Kidney epithelial cell (primary cell): ENCODE measurements around the gene MSMO1. TPM values are rescaled to one million over a fixed set of nuclear protein-coding genes. Genes with fewer than 3 reads are reported as not detected.

ENCODE experiments used
- DNase-seq: peaks from one replicate; pipeline ENCODE4 v3.0.0-alpha.2; 2010; ENCODE audit warnings: low read depth
- H3K27me3 ChIP-seq: 2 replicates; pipeline ENCODE4 v1.6.0; 2011; ENCODE audit warnings: low read length; ENCODE audit not compliant: control insufficient read depth, insufficient read depth
- H3K36me3 ChIP-seq: 2 replicates; pipeline ENCODE4 v1.5.1; 2011; ENCODE audit warnings: low read length; ENCODE audit not compliant: control insufficient read depth, insufficient read depth
- H3K4me3 ChIP-seq: 2 replicates; pipeline ENCODE4 v1.5.1; 2011; ENCODE audit warnings: low read depth, mild to moderate bottlenecking, control low read depth, low read length
- CTCF ChIP-seq: IDR thresholded peaks from 2 replicates; pipeline ENCODE4 v1.5.1; 2011; ENCODE audit warnings: mild to moderate bottlenecking, moderate library complexity, low read length, control low read depth, inconsistent platforms; ENCODE audit not compliant: insufficient read depth, poor library complexity, severe bottlenecking
- total RNA-seq: library from RNA; depleted of rRNA; stranded (reverse); fragments of >200 nt; gene quantifications from 2 replicates; pipeline ENCODE4 v1.2.3, GENCODE V29; 2015

The MSMO1 gene
- total RNA-seq, 1 donor from 2014 or later = 228 TPM

- Histone ChIP-seq H3K4me3 (no peak overlapping the region), H3K36me3 (no peaks in the 10 kb centered on the region), H3K27me3 (no peaks in the 10 kb centered on the region)
- no peak for TF ChIP-seq CTCF
- no peak for DNase-seq
Measured at GRCh38 chr4:165383591-165384073, 56.2 kb downstream of the MSMO1 start.

- DNase-seq = no peak
- no peaks in the 10 kb centered on the region for H3K27me3 ChIP-seq
- H3K4me3 ChIP-seq = no peak overlapping the region
- no peak for TF ChIP-seq CTCF
- H3K36me3 ChIP-seq = no peaks in the 10 kb centered on the region
Measured at GRCh38 chr4:165384186-165384585, 56.7 kb downstream of the MSMO1 start.

- Histone ChIP-seq H3K4me3 (no peak overlapping the region), H3K27me3 (no peaks in the 10 kb centered on the region), H3K36me3 (no peaks in the 10 kb centered on the region)
- DNase-seq = no peak
- no peak for TF ChIP-seq CTCF
Measured at GRCh38 chr4:165384598-165384997, 57.1 kb downstream of the MSMO1 start.

- no peaks in the 10 kb centered on the region for H3K36me3 ChIP-seq
- no peak for TF ChIP-seq CTCF
- no peaks in the 10 kb centered on the region for H3K27me3 ChIP-seq
- no peak overlapping the region for H3K4me3 ChIP-seq
- DNase-seq = no peak
Measured at GRCh38 chr4:165385126-165385525, 57.7 kb downstream of the MSMO1 start.

- Histone ChIP-seq H3K27me3 (no peaks in the 10 kb centered on the region), H3K4me3 (no peak overlapping the region), H3K36me3 (no peaks in the 10 kb centered on the region)
- no peak for DNase-seq
- no peak for TF ChIP-seq CTCF
Measured at GRCh38 chr4:165386328-165386727, 58.9 kb downstream of the MSMO1 start.

GRCh38 chr4:165388756-165389155 is 61.3 kb downstream of the MSMO1 start:
- no peak for TF ChIP-seq CTCF
- Histone ChIP-seq H3K4me3 (no peak overlapping the region), H3K27me3 (no peaks in the 10 kb centered on the region), H3K36me3 (no peaks in the 10 kb centered on the region)
- DNase-seq = no peak
